ENCODE measurements around the gene TRIM26. TPM values are rescaled to one million over a fixed set of nuclear protein-coding genes. Genes with fewer than 3 reads are reported as not detected.

TRIM26 gene
- total RNA-seq, 4 donors from 2014 or later = 33.6 to 58.8 (median 46.3) TPM

DNA sequence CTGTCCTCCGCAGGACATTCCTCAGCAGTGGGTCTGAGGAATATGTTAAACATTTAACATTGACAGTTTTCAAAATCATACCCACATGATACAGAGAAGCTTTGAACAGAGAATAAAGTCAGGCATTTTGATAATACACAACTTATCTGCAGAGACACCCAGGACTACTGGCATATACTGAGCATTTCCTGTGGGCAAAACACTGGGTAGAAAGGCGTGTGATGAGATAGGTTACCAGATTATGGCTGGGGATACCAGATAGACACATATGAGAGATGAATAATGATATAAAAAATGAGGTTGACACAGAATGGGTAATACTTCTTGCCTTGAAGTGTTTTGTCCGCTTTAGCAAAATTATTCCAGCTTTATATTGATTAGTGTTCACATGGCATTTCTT is 31.4 kb upstream of the TRIM26 start:
- TF ChIP-seq POLR2AphosphoS5 (IDR thresholded peaks at IDR 0.05) (no peak), POLR2A (IDR thresholded peaks at IDR 0.05; ENCODE audit: low read depth) (no peak)
- peaks cover 0 to 4% (median 0%) of the 10 kb centered on the region in 4 donors for H3K27me3 ChIP-seq
- no peak for DNase-seq (ENCODE audit: extremely low spot score)
- H3K36me3 ChIP-seq = no peaks in the 10 kb centered on the region
- intact Hi-C loops (cut with DNase I) = no loop called here
- H3K27ac ChIP-seq (replicated peaks in 1 of 4) = no peak overlapping the region
- WGBS = 86% methylated on average over 3 of the region's 3 CpGs
- no peak overlapping the region for H3K4me3 ChIP-seq
- H3K9me3 ChIP-seq = no peaks in the 10 kb centered on the region
- no peaks in the 10 kb centered on the region for H3K4me1 ChIP-seq

DNA sequence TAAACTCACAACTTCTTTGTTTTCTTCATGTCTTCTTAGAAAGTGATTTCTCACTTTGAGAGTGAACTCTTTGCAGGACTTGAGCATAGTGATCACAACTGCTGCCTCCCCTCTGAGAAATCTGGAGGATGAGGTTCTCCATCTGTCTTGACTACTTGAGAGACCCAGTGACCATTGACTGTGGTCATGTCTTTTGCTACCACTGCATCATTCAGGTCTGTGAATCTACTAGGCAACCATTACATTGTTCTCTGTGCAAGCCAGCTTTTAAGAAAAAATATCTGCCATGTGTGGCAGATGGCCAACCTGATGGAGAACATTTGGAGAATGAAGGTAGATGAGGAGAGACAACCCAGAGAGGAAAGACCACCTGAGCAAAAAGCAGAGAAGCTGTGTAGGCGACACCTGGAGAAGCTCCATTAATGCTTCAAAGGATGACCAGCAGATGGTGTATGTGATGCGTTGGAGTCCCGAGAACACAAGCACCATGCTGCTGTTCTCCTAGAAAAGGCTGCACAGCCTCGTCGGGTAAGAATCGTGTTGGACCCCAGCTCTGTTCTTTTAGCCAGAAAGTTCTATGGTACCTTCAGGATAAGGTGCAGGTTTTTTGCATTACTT is 25.1 kb upstream of the TRIM26 start:
- intact Hi-C loops (cut with DNase I) = no loop called here
- H3K9me3 ChIP-seq = no peaks in the 10 kb centered on the region
- no peak for DNase-seq (ENCODE audit: extremely low spot score)
- H3K27ac ChIP-seq (replicated peaks in 1 of 4) = no peak overlapping the region
- H3K27me3 ChIP-seq = no peaks in the 10 kb centered on the region
- H3K36me3 ChIP-seq = no peaks in the 10 kb centered on the region
- TF ChIP-seq EP300 (IDR thresholded peaks at IDR 0.05) = no peak
- TF ChIP-seq POLR2AphosphoS5 (IDR thresholded peaks at IDR 0.05) = no peak
- TF ChIP-seq, protein P1, sequence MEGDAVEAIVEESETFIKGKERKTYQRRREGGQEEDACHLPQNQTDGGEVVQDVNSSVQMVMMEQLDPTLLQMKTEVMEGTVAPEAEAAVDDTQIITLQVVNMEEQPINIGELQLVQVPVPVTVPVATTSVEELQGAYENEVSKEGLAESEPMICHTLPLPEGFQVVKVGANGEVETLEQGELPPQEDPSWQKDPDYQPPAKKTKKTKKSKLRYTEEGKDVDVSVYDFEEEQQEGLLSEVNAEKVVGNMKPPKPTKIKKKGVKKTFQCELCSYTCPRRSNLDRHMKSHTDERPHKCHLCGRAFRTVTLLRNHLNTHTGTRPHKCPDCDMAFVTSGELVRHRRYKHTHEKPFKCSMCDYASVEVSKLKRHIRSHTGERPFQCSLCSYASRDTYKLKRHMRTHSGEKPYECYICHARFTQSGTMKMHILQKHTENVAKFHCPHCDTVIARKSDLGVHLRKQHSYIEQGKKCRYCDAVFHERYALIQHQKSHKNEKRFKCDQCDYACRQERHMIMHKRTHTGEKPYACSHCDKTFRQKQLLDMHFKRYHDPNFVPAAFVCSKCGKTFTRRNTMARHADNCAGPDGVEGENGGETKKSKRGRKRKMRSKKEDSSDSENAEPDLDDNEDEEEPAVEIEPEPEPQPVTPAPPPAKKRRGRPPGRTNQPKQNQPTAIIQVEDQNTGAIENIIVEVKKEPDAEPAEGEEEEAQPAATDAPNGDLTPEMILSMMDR (IDR thresholded peaks at IDR 0.05) = peak in 1 of 3 experiments; percentile 36
- WGBS = 67% methylated on average over 6 of the region's 6 CpGs
- no peak overlapping the region for H3K4me3 ChIP-seq
- no peaks in the 10 kb centered on the region for H3K4me1 ChIP-seq

DNA sequence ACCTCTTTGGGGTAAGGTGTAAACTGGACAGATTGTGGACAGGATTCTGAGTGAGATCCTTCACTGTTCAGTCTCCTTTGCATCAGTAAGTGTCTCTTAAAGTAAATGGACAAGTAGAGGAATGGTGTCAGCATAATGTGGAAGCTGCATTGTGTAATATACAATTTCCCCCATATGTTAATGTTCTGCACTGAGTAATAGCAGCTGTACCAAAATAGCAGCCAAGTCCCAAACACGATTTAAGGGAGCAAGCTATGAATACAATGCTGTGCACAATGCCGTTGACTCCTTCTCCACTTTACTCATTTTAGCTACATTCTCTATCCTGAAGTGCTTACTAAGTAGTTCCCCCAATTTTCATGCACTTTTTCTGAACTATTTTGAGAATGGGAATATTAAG is 21.1 kb upstream of the TRIM26 start:
- TF ChIP-seq POLR2AphosphoS5 (IDR thresholded peaks at IDR 0.05) (no peak), POLR2A (IDR thresholded peaks at IDR 0.05; ENCODE audit: low read depth) (no peak), EP300 (IDR thresholded peaks at IDR 0.05) (no peak)
- TF ChIP-seq, protein P1 (IDR thresholded peaks at IDR 0.05) = no peak
- H3K9me3 ChIP-seq = no peaks in the 10 kb centered on the region
- intact Hi-C loops (cut with DNase I) = no loop called here
- H3K4me1 ChIP-seq = no peaks in the 10 kb centered on the region
- WGBS = 38% methylated on average over 2 of the region's 2 CpGs
- H3K36me3 ChIP-seq = no peaks in the 10 kb centered on the region
- H3K27me3 ChIP-seq = no peaks in the 10 kb centered on the region
- no peak for DNase-seq (ENCODE audit: extremely low spot score)
- no peak overlapping the region for H3K4me3 ChIP-seq
- H3K27ac ChIP-seq (replicated peaks in 1 of 4) = no peak overlapping the region

DNA sequence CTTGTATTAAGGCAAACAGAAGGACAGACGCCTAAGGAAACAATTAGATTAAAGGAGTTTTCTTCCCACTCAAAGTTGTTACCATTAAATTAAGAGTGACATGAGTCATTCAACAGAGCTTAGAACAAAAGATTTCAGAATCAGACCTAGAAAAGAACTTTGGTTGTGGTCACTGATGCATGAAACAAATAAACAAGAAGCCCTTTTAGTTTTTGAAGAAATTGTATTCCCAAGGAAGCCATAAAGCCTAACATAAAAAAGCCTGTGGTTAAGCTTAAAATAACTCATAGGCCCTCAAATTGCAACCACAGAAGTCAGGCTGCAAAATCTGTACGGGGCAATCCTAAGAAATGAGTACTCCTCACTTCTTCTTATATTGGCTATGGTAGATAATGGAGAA is 17.9 kb upstream of the TRIM26 start:
- Histone ChIP-seq H3K9me3 (no peaks in the 10 kb centered on the region), H3K36me3 (no peaks in the 10 kb centered on the region), H3K27me3 (no peaks in the 10 kb centered on the region), H3K4me3 (no peak overlapping the region), H3K4me1 (no peaks in the 10 kb centered on the region), H3K27ac (replicated peaks in 1 of 4) (no peak overlapping the region)
- WGBS = 75% methylated on average over 2 of the region's 2 CpGs
- intact Hi-C loops (cut with DNase I) = no loop called here
- DNase-seq (ENCODE audit: extremely low spot score) = no peak
- no peak for TF ChIP-seq POLR2AphosphoS5 (IDR thresholded peaks at IDR 0.05)
- TF ChIP-seq, protein P1 (IDR thresholded peaks at IDR 0.05) = no peak

DNA sequence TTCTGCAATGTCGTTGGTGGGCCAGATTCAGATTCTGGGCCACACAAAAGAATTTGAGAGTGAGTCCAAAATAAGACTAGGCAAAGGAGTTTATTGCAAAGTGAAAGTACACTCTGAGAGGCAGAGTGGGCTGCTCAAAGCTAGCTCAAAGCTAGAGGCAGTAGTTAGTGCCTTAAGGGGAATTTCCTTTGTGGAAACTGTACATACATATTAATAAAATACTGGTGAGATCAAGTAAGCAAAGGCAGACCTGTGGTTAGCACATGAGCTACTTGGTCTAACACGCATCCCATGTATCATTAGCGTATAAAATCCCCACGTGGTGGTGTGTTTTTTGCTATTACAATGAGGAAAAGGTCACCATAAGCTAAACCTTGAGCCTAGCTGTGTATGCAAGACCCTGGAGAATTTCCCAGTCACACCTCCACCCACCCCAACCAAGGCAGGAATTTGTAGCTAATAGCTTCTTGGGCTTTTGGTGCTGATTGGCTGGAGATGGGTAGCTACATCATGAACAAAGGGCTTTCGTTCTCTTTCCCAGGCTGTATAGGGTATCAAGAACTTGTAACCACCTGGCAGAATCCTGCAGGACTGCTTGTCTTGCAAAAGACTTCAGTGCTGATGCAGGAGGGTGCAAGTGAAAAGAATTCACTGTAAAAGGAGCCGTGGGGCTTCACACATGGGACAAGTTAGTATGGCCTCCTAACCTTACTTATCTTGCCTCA is 14.7 kb upstream of the TRIM26 start:
- WGBS = 71% methylated on average over 6 of the region's 6 CpGs
- H3K36me3 ChIP-seq = no peaks in the 10 kb centered on the region
- H3K27me3 ChIP-seq = no peaks in the 10 kb centered on the region
- no peaks in the 10 kb centered on the region for H3K4me1 ChIP-seq
- no peak overlapping the region for H3K27ac ChIP-seq (replicated peaks in 1 of 4)
- intact Hi-C loops (cut with DNase I) = no loop called here
- H3K4me3 ChIP-seq = no peak overlapping the region
- no peak for DNase-seq (ENCODE audit: extremely low spot score)
- H3K9me3 ChIP-seq = no peaks in the 10 kb centered on the region
- no peak for TF ChIP-seq POLR2A (IDR thresholded peaks at IDR 0.05; ENCODE audit: low read depth)

Data from esophagus muscularis mucosa (tissue), 4 donors.